ENCODE data around the gene PRR20C.

GRCh38 chr13:57136093-57136492, 17.8 kb upstream of the PRR20C start:
- TF ChIP-seq CTCF (IDR thresholded peaks at IDR 0.05) (no peak), POLR2A (IDR thresholded peaks at IDR 0.05) (no peak), POLR2AphosphoS5 (IDR thresholded peaks at IDR 0.05) (no peak)

Measured in sigmoid colon (tissue), 4 donors.